Measurements from ENCODE around the gene ZNF710.

The ZNF710 gene

GRCh38 chr15:89997079-89997478, 4.0 kb upstream of the ZNF710 start:
- H3K9me3 ChIP-seq (replicated peaks in 1 of 2; ENCODE audit: control insufficient read depth in 2 of 2, insufficient read depth in 1 of 2, low read depth in 1 of 2, low read length in 2 of 2): no peaks in the 10 kb centered on the region
- no peak overlapping the region for H3K14ac ChIP-seq (ENCODE audit: low read length)
- no peaks in the 10 kb centered on the region for H3K27me3 ChIP-seq (ENCODE audit: control insufficient read depth in 3 of 3, insufficient read depth in 3 of 3, low read depth in 1 of 3, low read length in 3 of 3)
- no peak overlapping the region for H2BK12ac ChIP-seq (ENCODE audit: low read length)
- no peak overlapping the region for H4K8ac ChIP-seq (ENCODE audit: low read depth, low read length)
- H3K4ac ChIP-seq (ENCODE audit: low read length): no peak overlapping the region
- H3K79me1 ChIP-seq (ENCODE audit: low read depth, low read length): no peaks in the 10 kb centered on the region
- no peak overlapping the region for H3K27ac ChIP-seq (replicated peaks; ENCODE audit: low read length)
- WGBS, 2 donors (ENCODE audit: extremely low coverage in 2 of 2, insufficient read length in 2 of 2, insufficient replicate concordance in 1 of 2): no CpG with 5 or more reads among the region's 4 CpGs
- H3K18ac ChIP-seq (ENCODE audit: low read length): no peak overlapping the region
- H3K4me3 ChIP-seq (ENCODE audit: low read length in 2 of 2): no peak overlapping the region
- no peak overlapping the region for H3K9ac ChIP-seq (ENCODE audit: low read depth, low read length, poor library complexity)
- no peak overlapping the region for H2AFZ ChIP-seq (ENCODE audit: low read length)
- no peaks in the 10 kb centered on the region for H3K36me3 ChIP-seq (replicated peaks in 1 of 2; ENCODE audit: control insufficient read depth in 2 of 2, insufficient read depth in 2 of 2, low read length in 2 of 2)
- H3K4me2 ChIP-seq (ENCODE audit: insufficient read depth, low read length, poor library complexity, severe bottlenecking): no peak overlapping the region
- H2BK120ac ChIP-seq (ENCODE audit: low read depth, low read length): no peak overlapping the region
- DNase-seq (ENCODE audit: low spot score): no peak
- no peak overlapping the region for H3K23ac ChIP-seq (ENCODE audit: low read depth, low read length, poor library complexity)
- peaks cover 9 to 14% of the 10 kb centered on the region in 2 donors for H3K4me1 ChIP-seq (ENCODE audit: control insufficient read depth in 2 of 2, insufficient read depth in 1 of 2, low read depth in 1 of 2, low read length in 2 of 2)
- H2BK15ac ChIP-seq (ENCODE audit: low read length): no peak overlapping the region
- H4K91ac ChIP-seq (ENCODE audit: low read depth, low read length, poor library complexity): no peak overlapping the region
- no peak overlapping the region for H2AK5ac ChIP-seq (ENCODE audit: low read depth, low read length)
- no peak overlapping the region for H2BK5ac ChIP-seq (ENCODE audit: low read length)

GRCh38 chr15:89998141-89998661, 2.9 kb upstream of the ZNF710 start:
- Histone ChIP-seq H3K4me3 (ENCODE audit: low read length in 2 of 2) (no peak overlapping the region), H2BK15ac (ENCODE audit: low read length) (no peak overlapping the region), H3K18ac (ENCODE audit: low read length) (no peak overlapping the region), H2BK120ac (ENCODE audit: low read depth, low read length) (no peak overlapping the region), H3K4me1 (ENCODE audit: control insufficient read depth in 2 of 2, insufficient read depth in 1 of 2, low read depth in 1 of 2, low read length in 2 of 2) (peaks cover 10 to 15% of the 10 kb centered on the region in 2 donors), H2BK5ac (ENCODE audit: low read length) (no peak overlapping the region), H3K4me2 (ENCODE audit: insufficient read depth, low read length, poor library complexity, severe bottlenecking) (no peak overlapping the region), H3K27ac (replicated peaks; ENCODE audit: low read length) (no peak overlapping the region), H3K9me3 (replicated peaks in 1 of 2; ENCODE audit: control insufficient read depth in 2 of 2, insufficient read depth in 1 of 2, low read depth in 1 of 2, low read length in 2 of 2) (no peaks in the 10 kb centered on the region), H2AFZ (ENCODE audit: low read length) (no peak overlapping the region), H3K79me1 (ENCODE audit: low read depth, low read length) (peaks cover 2% of the 10 kb centered on the region), H4K91ac (ENCODE audit: low read depth, low read length, poor library complexity) (no peak overlapping the region), H3K14ac (ENCODE audit: low read length) (no peak overlapping the region), H3K9ac (ENCODE audit: low read depth, low read length, poor library complexity) (no peak overlapping the region), H3K23ac (ENCODE audit: low read depth, low read length, poor library complexity) (no peak overlapping the region), H2BK12ac (ENCODE audit: low read length) (no peak overlapping the region), H3K4ac (ENCODE audit: low read length) (no peak overlapping the region), H3K36me3 (replicated peaks in 1 of 2; ENCODE audit: control insufficient read depth in 2 of 2, insufficient read depth in 2 of 2, low read length in 2 of 2) (peaks cover 0 to 3% of the 10 kb centered on the region in 2 donors), H4K8ac (ENCODE audit: low read depth, low read length) (no peak overlapping the region), H3K27me3 (ENCODE audit: control insufficient read depth in 3 of 3, insufficient read depth in 3 of 3, low read depth in 1 of 3, low read length in 3 of 3) (no peaks in the 10 kb centered on the region), H2AK5ac (ENCODE audit: low read depth, low read length) (no peak overlapping the region)
- WGBS, 2 donors (ENCODE audit: extremely low coverage in 2 of 2, insufficient read length in 2 of 2, insufficient replicate concordance in 1 of 2): no CpG with 5 or more reads among the region's 5 CpGs
- no peak for DNase-seq (ENCODE audit: low spot score)

- Histone ChIP-seq H3K23ac (ENCODE audit: low read depth, low read length, poor library complexity) (no peak overlapping the region), H4K8ac (ENCODE audit: low read depth, low read length) (no peak overlapping the region), H3K27ac (replicated peaks; ENCODE audit: low read length) (peak overlapping the region; percentile 46), H3K4ac (ENCODE audit: low read length) (no peak overlapping the region), H3K4me2 (ENCODE audit: insufficient read depth, low read length, poor library complexity, severe bottlenecking) (peak overlapping the region; percentile 41), H3K9ac (ENCODE audit: low read depth, low read length, poor library complexity) (no peak overlapping the region), H3K9me3 (replicated peaks in 1 of 2; ENCODE audit: control insufficient read depth in 2 of 2, insufficient read depth in 1 of 2, low read depth in 1 of 2, low read length in 2 of 2) (no peaks in the 10 kb centered on the region), H2BK15ac (ENCODE audit: low read length) (no peak overlapping the region), H3K14ac (ENCODE audit: low read length) (peak overlapping the region; percentile 12), H3K79me1 (ENCODE audit: low read depth, low read length) (peaks cover 5% of the 10 kb centered on the region), H2AK5ac (ENCODE audit: low read depth, low read length) (no peak overlapping the region), H3K36me3 (replicated peaks in 1 of 2; ENCODE audit: control insufficient read depth in 2 of 2, insufficient read depth in 2 of 2, low read length in 2 of 2) (peaks cover 0 to 12% of the 10 kb centered on the region in 2 donors), H3K18ac (ENCODE audit: low read length) (peak overlapping the region; percentile 31), H3K4me3 (ENCODE audit: low read length in 2 of 2) (peak overlapping the region in 1 of 2 donors; percentile 57), H3K27me3 (ENCODE audit: control insufficient read depth in 3 of 3, insufficient read depth in 3 of 3, low read depth in 1 of 3, low read length in 3 of 3) (no peaks in the 10 kb centered on the region), H2BK5ac (ENCODE audit: low read length) (no peak overlapping the region), H2BK120ac (ENCODE audit: low read depth, low read length) (peak overlapping the region; percentile 13), H3K4me1 (ENCODE audit: control insufficient read depth in 2 of 2, insufficient read depth in 1 of 2, low read depth in 1 of 2, low read length in 2 of 2) (peaks cover 15 to 17% of the 10 kb centered on the region in 2 donors), H4K91ac (ENCODE audit: low read depth, low read length, poor library complexity) (no peak overlapping the region), H2BK12ac (ENCODE audit: low read length) (peak overlapping the region; percentile 67), H2AFZ (ENCODE audit: low read length) (peak overlapping the region; percentile 57)
- no CpG with 5 or more reads among the region's 12 CpGs for WGBS, 2 donors (ENCODE audit: extremely low coverage in 2 of 2, insufficient read length in 2 of 2, insufficient replicate concordance in 1 of 2)
- no peak for DNase-seq (ENCODE audit: low spot score)
These were observed 2.0 kb upstream of the ZNF710 start for GRCh38 chr15:89998923-89999675.

GRCh38 chr15:89999676-90000185, 1.4 kb upstream of the ZNF710 start:
- H2AK5ac ChIP-seq (ENCODE audit: low read depth, low read length): peak overlapping the region; percentile 94
- no peak overlapping the region for H2BK12ac ChIP-seq (ENCODE audit: low read length)
- H3K27ac ChIP-seq (replicated peaks; ENCODE audit: low read length): peak overlapping the region; percentile 94
- peaks cover 17 to 21% of the 10 kb centered on the region in 2 donors for H3K4me1 ChIP-seq (ENCODE audit: control insufficient read depth in 2 of 2, insufficient read depth in 1 of 2, low read depth in 1 of 2, low read length in 2 of 2)
- peak overlapping the region; percentile 55 for H2BK15ac ChIP-seq (ENCODE audit: low read length)
- H3K4ac ChIP-seq (ENCODE audit: low read length): no peak overlapping the region
- H3K14ac ChIP-seq (ENCODE audit: low read length): no peak overlapping the region
- H2AFZ ChIP-seq (ENCODE audit: low read length): peak overlapping the region; percentile 57
- peaks cover 0 to 17% of the 10 kb centered on the region in 2 donors for H3K36me3 ChIP-seq (replicated peaks in 1 of 2; ENCODE audit: control insufficient read depth in 2 of 2, insufficient read depth in 2 of 2, low read length in 2 of 2)
- peak; percentile 78 for DNase-seq (ENCODE audit: low spot score)
- peak overlapping the region; percentile 83 for H3K9ac ChIP-seq (ENCODE audit: low read depth, low read length, poor library complexity)
- no peaks in the 10 kb centered on the region for H3K9me3 ChIP-seq (replicated peaks in 1 of 2; ENCODE audit: control insufficient read depth in 2 of 2, insufficient read depth in 1 of 2, low read depth in 1 of 2, low read length in 2 of 2)
- peak overlapping the region; percentile 57 to 74 for H3K4me3 ChIP-seq (ENCODE audit: low read length in 2 of 2)
- peaks cover 5% of the 10 kb centered on the region for H3K79me1 ChIP-seq (ENCODE audit: low read depth, low read length)
- peak overlapping the region; percentile 9 for H3K23ac ChIP-seq (ENCODE audit: low read depth, low read length, poor library complexity)
- no CpG with 5 or more reads among the region's 14 CpGs for whole genome bisulfite sequencing, 2 donors (ENCODE audit: extremely low coverage in 2 of 2, insufficient read length in 2 of 2, insufficient replicate concordance in 1 of 2)
- no peaks in the 10 kb centered on the region for H3K27me3 ChIP-seq (ENCODE audit: control insufficient read depth in 3 of 3, insufficient read depth in 3 of 3, low read depth in 1 of 3, low read length in 3 of 3)
- peak overlapping the region; percentile 92 for H2BK120ac ChIP-seq (ENCODE audit: low read depth, low read length)
- no peak overlapping the region for H4K91ac ChIP-seq (ENCODE audit: low read depth, low read length, poor library complexity)
- H2BK5ac ChIP-seq (ENCODE audit: low read length): peak overlapping the region; percentile 97
- peak overlapping the region; percentile 98 for H3K18ac ChIP-seq (ENCODE audit: low read length)
- no peak overlapping the region for H4K8ac ChIP-seq (ENCODE audit: low read depth, low read length)
- H3K4me2 ChIP-seq (ENCODE audit: insufficient read depth, low read length, poor library complexity, severe bottlenecking): peak overlapping the region; percentile 94

Measured in neuronal stem cell (in vitro differentiated cells).